Measurements from ENCODE around the gene ICAM4. TPM values are rescaled to one million over a fixed set of nuclear protein-coding genes. Genes with fewer than 3 reads are reported as not detected.
A peak's percentile ranks its signal among the peaks of the same experiment; 100 is the strongest.

ICAM4 gene
- total and polyA plus RNA-seq, 2 of the 13 experiments (the other 11 are each of a cell fraction or from before 2014, with no cell fraction given), result 2.9 to 4.0 TPM

GRCh38 chr19:10315335-10316214 is 28.8 kb downstream of the ICAM4 start, which contains the start of gene FDX2 (continued):
- TF ChIP-seq ETV6 (CRISPR knock-in tag; conservative IDR thresholded peaks at IDR 0.05) (0 out of 2 replicates have a peak, but pooled peaks have one; percentile 22), HMGA1 (CRISPR knock-in tag; conservative IDR thresholded peaks at IDR 0.05) (no peak), ZBTB34 (CRISPR knock-in tag; IDR thresholded peaks at IDR 0.05) (no peak), ZNF780A (CRISPR knock-in tag; IDR thresholded peaks at IDR 0.05) (0 out of 2 replicates have a peak, but pooled peaks have one; percentile 30), KLF16 (CRISPR knock-in tag; IDR thresholded peaks at IDR 0.05) (peak; percentile 12 to 42; a peak in 1 of 4 replicates), USF2 (IDR thresholded peaks at IDR 0.05; ENCODE audit: low read depth, low read length) (peak; percentile 97), USF2 (CRISPR knock-in tag; IDR thresholded peaks at IDR 0.05; ENCODE audit: borderline replicate concordance) (peak; percentile 97), ZFY (CRISPR knock-in tag; IDR thresholded peaks at IDR 0.05) (peak; percentile 61; the same call in 1 of the 2 replicates), SIX4 (CRISPR knock-in tag; IDR thresholded peaks at IDR 0.05) (no peak), ZBTB8A (CRISPR knock-in tag; IDR thresholded peaks at IDR 0.05; ENCODE audit: borderline replicate concordance, low read depth) (0 out of 2 replicates have a peak, but pooled peaks have one; percentile 17), NCOA2 (CRISPR knock-in tag; IDR thresholded peaks at IDR 0.05) (no peak; the same call in 1 of the 2 replicates), ZBTB46 (CRISPR knock-in tag; IDR thresholded peaks at IDR 0.05; ENCODE audit: borderline replicate concordance) (0 out of 2 replicates have a peak, but pooled peaks have one; percentile 43), POLR2G (IDR thresholded peaks at IDR 0.05; ENCODE audit: low read depth, low read length) (peak; percentile 93), ZMYM4 (CRISPR knock-in tag; IDR thresholded peaks at IDR 0.05) (0 out of 2 replicates have a peak, but pooled peaks have one; percentile 20), ATF5 (CRISPR knock-in tag; IDR thresholded peaks at IDR 0.05; ENCODE audit: low read depth) (no peak), SMAD3 (CRISPR knock-in tag; IDR thresholded peaks at IDR 0.05) (0 out of 2 replicates have a peak, but pooled peaks have one; percentile 42), ZNF605 (CRISPR knock-in tag; IDR thresholded peaks at IDR 0.05) (no peak), MED1 (CRISPR knock-in tag; IDR thresholded peaks at IDR 0.05) (0 out of 2 replicates have a peak, but pooled peaks have one; percentile 42), ZNF3 (CRISPR knock-in tag; IDR thresholded peaks at IDR 0.05) (no peak), KMT2B (CRISPR knock-in tag; IDR thresholded peaks at IDR 0.05) (0 out of 2 replicates have a peak, but pooled peaks have one; percentile 58), UBTF (CRISPR knock-in tag; IDR thresholded peaks at IDR 0.05) (peak; percentile 85)
